ENCODE results near the gene CCNJ.
"Not testable (repeated sequence)": the region's sequence is repeated elsewhere in the genome, so short reads cannot be mapped to it uniquely, and the experiment has no call there.

Gene CCNJ, protein sequence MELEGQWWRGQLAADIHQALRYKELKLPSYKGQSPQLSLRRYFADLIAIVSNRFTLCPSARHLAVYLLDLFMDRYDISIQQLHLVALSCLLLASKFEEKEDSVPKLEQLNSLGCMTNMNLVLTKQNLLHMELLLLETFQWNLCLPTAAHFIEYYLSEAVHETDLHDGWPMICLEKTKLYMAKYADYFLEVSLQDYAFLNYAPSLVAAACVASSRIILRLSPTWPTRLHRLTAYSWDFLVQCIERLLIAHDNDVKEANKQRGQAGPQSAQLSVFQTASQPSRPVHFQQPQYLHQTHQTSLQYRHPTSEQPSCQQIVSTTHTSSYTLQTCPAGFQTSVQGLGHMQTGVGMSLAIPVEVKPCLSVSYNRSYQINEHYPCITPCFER

DNA sequence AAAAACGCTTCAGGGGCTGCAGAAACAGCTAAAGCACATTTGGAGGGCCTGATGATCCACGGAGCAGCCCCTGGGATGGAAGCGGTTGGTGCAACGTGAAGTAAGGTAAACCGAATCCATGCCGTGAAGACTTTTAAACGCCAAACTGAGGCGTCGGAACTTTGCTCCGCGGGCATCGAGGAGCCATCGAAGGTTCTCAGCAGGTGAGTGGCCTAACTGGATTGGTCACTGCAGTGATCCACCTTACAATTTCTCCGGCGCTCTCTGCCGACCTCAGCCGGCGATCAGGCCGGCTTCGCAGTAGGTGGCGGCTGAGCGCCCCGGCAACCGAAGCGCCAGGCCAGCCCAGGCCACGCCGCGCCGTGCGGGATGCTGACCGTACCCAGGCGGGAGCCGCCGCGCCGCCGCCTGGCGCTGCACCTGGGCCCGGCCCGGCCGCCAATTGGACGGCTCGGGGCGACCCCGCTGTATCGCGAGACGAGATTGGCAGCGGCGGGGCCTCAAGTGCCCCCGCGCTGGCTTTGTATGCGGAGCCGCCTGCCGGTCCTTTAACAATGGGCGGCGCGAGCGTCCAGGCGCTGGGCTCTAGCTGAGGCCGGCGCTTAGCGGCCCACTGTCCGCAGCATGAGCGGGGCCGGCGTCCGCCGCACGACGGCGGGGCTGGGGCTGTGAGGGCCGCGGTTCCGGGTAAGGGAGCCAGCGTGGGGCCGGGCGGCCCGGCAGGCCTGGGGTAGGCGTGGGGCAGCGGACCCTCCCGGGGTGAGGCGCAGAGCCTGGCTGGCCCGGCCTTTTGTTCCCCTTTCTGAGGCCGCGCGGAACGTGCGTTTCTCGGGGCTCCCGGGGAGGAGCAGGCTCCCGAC, at the start of gene CCNJ:
TSS of gene CCNJ (plus strand) at position 551 of the 860 bp plus-strand sequence. CDS start 811 bp downstream, outside the sequence.
- peak; percentile 57 to 74 for DNase-seq (ENCODE audit: extremely low read depth in 1 of 2, low read depth in 1 of 2)

DNA sequence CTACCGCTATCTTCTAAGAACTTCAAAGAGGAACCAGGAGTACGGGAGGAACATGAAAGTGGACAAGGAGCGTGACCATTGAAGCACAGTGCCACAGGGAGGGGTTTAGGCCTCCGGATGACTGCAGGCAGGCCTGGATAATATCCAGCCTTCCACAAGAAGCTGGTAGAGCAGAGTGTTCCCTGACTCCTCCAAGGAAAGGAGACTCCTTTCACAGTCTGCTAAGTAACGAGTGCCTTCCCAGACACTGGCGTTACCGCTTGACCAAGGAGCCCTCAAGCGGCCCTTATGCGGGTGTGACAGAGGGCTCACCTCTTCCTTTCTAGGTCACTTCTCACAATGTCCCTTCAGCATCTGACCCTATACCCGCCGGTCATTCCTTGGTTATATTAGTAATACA, 49.0 kb upstream of the CCNJ start:
- not testable (repeated sequence) for DNase-seq (ENCODE audit: extremely low read depth in 1 of 2, low read depth in 1 of 2)

DNA sequence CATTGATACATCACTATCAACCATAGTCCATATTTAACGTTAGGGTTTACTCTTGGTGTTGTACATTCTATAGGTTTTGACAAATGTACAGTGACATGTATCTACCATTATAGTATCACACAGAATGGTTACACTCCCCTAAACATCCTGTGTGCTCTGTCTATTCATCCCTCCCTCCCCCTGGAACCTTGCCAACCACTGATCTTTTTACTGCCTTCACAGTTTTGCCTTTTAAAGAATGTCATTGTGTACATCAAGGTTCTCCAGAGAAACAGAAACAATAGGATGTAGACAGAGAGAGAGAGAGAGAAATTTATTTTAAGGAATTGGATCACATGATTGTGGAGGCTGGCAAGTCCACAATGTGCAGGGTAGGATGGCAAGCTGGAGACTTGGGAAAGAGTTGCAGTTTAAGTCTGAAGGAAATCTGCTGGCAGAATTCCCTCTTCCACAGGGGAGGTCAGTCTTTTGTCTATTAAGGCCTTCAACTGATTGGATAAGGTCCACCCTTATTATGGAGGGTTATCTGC, 45.1 kb upstream of the CCNJ start:
- no peak for DNase-seq (ENCODE audit: extremely low read depth in 1 of 2, low read depth in 1 of 2)

DNA sequence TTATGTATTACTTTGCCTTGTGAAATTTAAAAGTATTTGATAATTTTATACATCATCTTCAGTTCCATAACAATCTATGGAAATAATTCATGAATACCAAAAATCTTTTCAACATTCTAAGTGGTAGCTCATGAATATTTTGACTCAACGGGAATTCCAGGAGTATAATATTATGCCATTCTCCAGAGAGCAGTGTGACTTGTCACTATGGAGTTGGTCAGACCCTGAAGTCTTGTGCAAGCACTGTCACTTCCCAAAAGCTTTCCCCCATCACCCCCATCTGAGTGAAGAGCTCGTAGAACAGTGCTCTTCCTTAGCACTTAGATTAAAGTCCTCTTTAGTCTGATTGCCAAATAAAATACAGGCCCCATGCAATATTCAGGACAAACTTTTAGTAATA, 29.4 kb upstream of the CCNJ start:
- no peak for DNase-seq (ENCODE audit: extremely low read depth in 1 of 2, low read depth in 1 of 2)

DNA sequence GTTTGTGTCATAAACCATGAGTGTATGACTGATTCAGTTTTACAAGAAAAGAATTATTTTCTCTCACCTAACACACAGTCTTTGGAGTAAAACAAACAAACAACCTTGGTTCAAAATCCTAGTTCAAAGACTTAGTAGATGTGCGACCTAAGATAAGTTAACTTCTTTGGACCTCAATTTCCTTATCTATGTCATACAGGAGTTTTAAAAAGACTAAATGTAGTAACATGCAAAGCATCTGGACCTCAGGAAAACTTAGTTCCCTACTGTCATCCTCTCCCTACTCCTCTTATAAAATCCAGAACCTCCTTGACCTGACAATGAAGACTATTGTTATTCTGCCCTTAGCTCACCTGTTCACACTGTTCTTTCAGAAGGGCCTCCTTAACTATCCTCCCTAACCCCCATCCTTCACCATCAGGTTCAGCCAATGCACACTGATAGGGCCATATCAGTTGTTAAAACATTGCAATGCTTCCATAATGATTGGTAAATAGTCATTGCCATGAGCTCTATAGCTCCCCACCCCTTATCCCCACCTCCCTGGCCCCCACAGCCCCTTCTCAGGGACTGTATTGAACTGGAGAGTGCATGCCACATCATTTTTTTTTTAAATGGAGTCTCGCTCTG, 28.8 kb upstream of the CCNJ start:
- DNase-seq (ENCODE audit: extremely low read depth in 1 of 2, low read depth in 1 of 2) = no peak

DNA sequence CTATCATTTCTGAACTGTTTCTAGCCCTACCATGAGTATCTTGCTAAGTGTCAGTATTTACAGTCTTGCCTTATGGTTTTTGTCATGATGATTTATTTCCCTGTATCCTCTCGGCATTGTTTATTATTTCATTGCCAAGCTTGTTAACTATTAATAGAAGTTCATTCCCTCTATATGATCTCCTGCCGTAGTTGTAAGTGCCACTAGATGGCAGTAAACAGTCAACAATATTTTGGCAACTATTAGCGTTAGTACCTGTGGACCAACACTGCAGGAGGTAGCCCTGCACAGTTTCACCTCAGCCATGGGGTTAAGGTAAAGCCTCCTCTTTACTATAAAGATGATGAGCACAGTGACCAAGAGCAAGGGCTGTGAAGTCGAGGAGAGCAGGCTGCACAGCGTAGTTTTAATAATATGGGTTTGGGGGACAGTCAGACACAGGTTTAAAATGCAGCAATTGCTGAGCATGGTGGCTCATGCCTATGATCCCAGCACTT, 26.1 kb upstream of the CCNJ start:
- DNase-seq (ENCODE audit: extremely low read depth in 1 of 2, low read depth in 1 of 2) = no peak

DNA sequence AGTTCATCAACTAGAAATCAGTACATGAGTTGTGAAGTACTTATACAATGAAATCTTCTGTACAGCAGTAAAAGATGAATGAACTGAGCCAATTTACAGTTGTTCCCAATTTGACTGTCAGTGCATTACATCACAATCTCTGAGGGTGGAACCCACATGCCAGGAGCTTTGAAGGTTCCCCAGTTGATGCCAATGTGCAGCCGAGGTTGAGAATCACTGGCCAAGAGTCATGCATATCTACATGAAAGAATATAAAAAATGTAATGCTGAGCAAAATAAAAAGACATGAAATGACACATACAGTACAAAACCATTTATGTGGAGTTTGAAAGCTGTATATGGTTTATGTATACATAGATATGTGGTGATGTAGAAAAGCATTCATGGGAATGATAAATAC, 22.1 kb upstream of the CCNJ start:
- DNase-seq (ENCODE audit: extremely low read depth in 1 of 2, low read depth in 1 of 2) = no peak

DNA sequence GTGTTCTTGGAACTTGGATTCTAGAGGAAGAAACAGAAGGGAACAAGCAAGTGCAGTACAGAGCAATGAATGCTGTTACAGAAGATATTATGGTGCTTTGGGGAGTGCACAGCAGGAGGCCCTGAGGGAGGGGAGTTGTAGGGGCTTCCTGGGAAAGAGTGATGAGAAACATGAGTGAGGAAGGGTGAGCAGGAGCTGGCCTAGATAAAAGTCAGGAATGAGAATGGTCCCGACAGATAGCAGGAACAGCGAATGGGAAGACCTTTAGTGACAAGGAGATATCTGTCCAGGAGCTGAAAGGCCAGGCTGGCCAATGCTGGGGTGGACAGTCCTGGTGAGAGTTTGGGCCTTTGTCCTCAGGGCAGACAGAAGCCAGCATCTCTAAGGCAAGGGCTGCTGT, 20.6 kb upstream of the CCNJ start:
- DNase-seq (ENCODE audit: extremely low read depth in 1 of 2, low read depth in 1 of 2) = no peak

DNA sequence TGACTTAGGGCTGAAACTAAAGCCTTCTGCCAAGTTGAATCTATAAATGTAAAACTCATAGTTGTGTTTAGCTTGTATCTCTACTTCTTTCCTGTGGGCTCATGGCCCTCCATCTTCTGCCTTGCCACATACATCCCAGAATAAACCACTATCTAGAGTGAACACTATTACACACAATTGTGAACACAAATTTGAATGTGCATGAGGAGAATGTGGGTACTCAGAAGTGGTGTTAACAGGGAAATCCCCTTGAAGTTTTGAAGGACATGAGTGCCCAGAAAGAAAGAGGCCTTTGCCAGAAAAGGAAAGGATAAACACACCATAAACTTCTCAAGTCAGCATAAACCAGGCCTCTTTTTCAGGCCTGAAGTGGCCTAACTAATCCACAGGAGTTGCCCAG, 20.2 kb upstream of the CCNJ start:
- no peak for DNase-seq (ENCODE audit: extremely low read depth in 1 of 2, low read depth in 1 of 2)

DNA sequence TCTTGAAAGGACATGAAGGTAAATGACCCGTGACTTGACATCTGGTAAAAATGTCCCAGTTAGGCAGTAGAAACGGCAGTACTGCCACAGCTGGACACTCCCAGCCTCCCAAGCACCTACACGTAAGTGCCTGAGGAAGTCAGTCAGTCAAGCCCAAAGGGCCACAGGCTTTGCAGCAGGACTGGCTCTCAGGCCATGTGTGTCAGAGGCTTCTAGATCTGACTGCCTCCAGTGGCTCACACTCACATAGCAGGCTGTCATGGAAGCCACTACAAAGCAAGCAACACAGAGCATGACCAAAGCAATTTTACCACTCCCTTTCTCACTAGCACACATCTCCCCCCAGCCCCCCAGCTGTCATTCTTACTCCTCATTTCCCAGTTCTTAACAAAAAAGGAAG, 17.8 kb upstream of the CCNJ start:
- no peak for DNase-seq (ENCODE audit: extremely low read depth in 1 of 2, low read depth in 1 of 2)

DNA sequence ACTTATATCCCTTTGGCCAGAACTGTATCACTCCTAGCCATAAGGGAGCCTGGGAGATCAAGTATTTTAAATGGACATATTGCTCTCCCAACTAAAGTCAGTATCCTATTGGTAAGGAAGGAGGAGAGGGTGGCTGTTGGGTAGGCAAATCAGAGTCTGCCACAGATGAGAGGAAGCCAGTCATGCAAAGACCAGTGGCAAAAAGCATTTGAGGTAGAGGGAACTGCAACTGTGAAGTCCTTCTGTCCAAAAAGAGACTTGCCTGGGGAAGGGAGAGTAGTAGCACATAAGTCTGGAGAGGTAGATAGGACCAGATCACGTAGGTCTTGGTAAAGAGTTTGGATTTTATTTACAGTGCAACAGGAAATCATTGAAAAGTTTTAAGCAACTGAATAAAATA, 8.8 kb upstream of the CCNJ start:
- DNase-seq (ENCODE audit: extremely low read depth in 1 of 2, low read depth in 1 of 2) = no peak

DNA sequence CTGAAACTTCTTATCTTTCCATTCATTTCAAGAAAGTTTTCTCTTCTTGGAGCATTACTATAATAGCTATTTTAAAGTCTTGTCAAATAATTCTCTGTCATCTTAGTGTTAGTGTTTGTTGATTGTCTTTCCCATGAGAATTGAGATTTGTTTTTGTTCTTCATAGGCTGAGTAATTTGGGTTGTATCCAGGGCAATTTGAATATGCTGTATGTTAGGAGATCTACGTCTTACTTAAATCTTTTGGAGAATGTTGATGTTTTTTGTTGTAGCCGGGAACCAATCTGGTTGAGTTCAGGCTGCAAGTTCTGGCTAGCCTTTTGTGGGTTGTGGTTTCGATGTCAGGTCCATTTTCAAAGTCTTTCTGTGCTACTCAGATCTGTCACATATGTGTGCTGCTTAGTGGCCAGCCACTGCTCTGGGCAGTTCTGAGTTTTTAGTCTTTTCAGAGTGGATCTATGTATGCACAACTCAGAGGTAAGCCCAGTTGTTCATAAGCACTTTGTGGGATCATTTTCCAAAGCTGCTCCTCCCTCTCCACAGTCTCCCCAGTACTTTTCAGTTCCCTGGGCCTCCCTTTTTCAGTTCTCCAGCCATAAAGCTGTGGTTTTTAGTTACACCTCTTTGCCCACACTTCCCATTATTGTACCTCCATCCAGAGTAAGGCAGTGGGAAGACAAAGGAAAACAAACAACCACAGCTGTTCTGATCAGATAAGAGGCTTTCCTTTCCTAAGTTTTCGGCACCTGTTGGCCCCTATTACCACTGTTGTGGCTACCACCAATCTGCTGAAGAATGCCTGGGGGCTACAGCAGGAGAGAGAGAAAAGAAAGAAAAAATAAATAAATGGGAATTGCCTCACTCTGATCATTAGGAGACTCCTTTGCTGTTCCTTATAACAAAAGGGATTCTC, 4.7 kb upstream of the CCNJ start:
- DNase-seq (ENCODE audit: extremely low read depth in 1 of 2, low read depth in 1 of 2) = no peak

DNA sequence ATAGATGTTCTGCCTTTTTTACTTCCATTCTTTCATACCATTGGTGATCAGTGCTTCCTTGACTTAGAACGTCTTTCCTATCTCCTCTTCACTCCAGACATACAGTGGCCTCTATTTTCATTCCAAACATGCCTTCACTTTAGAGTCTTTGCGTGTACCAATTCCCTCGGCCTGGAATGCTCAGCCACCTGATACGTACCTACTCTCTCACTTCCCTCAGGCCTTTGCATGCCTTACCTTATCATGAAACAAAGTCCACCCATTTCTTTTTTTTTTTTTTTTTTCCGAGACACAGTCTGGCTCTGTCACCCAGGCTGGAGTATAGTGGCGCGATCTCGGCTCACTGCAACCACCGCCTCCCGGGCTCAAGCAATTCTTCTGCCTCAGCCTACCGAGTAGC, 2.2 kb upstream of the CCNJ start:
- no peak for DNase-seq (ENCODE audit: extremely low read depth in 1 of 2, low read depth in 1 of 2)

DNA sequence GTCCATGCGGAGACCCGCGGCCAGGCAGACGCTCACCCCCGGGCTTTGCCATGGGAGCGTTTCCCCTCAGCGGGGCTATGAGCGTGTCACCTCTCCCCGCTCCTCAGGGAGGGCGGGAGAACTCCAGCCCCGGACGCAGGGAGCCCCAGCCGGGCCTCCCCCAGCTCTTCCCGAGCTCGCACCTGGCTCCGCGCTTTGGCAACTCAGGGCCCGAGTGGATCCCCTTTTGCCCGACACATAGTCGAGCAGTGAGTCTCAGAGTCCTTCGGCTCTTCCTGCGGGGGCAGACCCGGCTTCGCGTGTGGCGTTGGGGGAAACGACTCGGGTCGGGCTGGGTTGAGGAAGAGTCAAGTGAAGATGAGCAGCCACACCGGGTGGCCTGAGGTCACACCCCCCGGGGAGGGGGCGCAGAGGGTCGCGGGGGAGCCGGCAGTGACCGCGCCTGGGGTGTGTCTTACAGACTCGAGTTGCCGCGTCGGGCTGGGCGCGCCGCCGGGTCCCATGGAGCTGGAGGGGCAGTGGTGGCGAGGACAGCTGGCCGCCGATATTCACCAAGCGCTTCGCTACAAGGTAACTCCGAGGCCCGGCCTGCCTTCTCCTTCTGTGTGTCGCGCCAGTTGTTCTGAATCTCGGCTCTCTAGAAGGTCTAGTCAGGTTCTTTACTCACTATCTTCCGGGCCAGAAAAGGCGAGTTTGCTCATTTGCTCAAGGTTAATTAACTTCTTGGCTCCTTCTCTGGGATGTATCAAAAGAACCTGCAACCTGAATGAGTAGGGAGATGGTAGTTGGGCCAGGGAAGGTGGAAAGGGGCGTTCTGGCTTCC, 721 bp downstream of the CCNJ start:
- peak; percentile 13 to 14 for DNase-seq (ENCODE audit: extremely low read depth in 1 of 2, low read depth in 1 of 2)

DNA sequence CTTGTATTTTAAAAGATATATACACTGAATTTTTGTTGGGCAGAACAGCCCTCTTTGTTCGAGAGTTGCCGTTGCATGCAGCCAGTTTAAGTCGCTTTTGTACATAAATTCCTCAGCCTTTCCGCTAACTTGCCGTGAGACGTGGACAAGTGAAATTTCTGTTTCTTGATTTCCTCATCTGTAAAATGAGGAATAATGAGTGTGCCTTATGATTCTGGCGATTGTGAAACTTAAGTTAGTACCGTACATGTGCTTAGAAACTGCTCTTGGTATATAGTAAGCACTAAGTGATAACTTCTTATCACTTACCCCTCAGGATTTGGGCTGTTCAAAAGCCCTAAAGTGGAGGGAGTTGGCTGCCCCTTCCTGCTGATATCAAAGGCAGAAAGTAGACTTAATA, 1.4 kb downstream of the CCNJ start:
- no peak for DNase-seq (ENCODE audit: extremely low read depth in 1 of 2, low read depth in 1 of 2)

DNA sequence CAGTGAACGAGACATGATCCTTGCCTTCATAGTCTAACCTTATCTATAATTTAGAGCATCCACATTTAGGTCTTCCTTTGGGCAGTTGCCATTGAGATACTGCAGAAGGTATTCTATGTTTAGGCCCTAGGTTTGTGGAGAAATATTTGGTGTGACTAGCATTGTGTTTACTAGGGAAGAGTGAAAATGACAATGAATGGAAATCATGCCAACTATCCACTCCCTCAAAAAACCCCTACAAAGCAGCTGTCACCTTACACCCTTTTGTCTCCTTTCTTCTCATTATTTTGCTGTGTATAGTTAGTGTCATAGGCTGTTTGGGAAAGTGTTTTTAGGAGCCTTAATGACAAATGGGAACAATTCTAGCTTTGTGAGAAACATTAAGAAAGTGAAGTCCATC, 3.2 kb downstream of the CCNJ start:
- no peak for DNase-seq (ENCODE audit: extremely low read depth in 1 of 2, low read depth in 1 of 2)

DNA sequence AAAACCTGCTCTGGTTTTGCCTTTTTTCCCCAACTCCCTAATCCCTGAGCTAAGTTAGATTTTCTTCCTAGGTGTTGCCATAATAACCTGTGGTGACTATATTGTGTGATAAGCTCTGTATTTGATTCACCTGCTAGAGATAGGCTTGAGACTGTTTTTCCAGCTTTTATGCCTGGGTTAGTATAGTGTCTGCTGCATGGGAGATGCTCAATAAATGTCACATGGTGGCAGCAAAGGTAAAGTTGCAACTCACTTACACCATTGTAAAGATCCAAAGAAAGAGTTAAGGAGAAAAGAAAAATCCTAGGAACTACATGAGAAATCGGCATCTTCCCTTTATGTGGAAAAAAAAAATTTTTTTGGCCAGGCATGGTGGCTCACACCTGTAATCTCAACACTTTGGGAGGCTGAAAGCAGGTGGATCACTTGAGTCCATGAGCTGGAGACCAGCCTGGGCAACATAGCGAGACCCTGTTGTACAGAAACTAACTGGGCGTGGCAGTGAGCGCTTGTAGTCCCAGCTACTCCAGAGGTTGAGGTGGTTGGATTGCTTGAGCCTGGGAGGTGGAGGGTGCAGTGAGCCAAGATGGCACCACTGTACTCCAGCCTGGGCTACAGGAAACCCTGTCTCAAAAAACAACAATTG, 3.7 kb downstream of the CCNJ start:
- DNase-seq (ENCODE audit: extremely low read depth in 1 of 2, low read depth in 1 of 2) = no peak

DNA sequence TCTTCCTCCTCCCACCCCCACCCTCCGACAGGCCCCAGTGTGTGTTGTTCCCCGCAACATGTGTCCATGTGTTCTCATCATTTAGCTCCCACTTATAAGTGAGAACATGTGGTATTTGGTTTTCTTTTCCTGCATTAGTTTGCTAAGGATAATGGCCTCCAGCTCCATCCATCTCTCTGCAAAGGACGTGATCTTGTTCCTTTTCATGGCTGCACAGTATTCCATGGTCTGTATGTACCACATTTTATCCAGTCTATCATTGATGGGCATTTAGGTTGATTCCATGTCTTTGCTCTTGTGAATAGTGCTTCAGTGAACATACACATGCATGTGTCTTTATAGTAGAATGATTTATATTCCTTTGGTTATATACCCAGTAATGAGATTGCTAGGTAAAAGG, 4.5 kb downstream of the CCNJ start:
- not testable (repeated sequence) for DNase-seq (ENCODE audit: extremely low read depth in 1 of 2, low read depth in 1 of 2)

DNA sequence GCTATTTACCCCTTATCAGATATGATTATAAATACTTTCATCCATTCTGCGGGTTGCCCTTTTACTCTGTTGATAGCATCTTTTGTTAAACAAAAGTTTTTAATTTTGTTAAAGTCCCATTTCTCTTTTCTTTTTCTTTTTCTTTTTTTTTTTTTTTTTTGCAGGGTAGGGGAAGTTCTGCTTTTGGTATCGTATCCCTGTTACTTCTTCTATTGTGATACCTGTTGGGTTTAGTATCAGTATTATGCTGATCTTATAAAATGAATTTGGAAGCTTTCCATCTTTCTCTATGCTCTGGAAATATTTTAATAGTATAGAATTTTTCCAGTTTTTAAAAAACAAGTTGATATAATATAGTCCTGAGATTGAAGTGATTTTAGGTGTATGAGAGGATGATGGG, 6.0 kb downstream of the CCNJ start:
- DNase-seq (ENCODE audit: extremely low read depth in 1 of 2, low read depth in 1 of 2) = no peak

All from activated CD8-positive, alpha-beta memory T cell treated with anti-CD3 and anti-CD28 coated beads for 1 hour (primary cell).